ENCODE data around the gene NDUFS6. TPM values are rescaled to one million over a fixed set of nuclear protein-coding genes. Genes with fewer than 3 reads are reported as not detected.

NDUFS6 gene
- total RNA-seq, 6 experiments from 2014 or later: 33.7 to 55.7 (median 46.2) TPM

DNA sequence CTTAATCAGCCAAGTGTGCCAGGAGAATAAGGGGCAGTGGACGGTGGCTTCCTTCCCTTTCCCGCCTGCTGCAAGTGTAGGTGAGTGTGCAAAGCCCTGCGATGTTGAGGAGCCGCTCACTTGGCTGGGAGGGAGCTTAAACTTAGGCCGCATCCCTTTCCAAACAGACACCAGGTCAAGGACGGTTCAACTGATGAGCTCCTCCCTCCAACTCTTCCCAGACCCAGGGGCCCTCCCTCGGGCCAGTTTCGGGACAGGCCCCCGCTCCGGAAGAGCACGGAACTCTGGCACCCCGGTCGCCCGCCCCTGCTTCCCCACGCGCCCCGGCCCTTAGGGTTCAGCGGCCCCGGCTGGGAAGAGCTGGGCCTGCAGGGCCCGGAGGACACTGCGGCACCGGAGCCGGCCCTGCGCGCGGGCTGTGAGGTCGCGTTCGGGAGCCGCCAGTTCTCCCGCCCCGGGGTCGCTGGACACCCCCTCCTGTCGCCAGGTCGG, 2.1 kb upstream of the NDUFS6 start:
- Mint-ChIP-seq H3K4me1 (ENCODE audit: low read depth) (peaks cover 59% of the 10 kb centered on the region), H3K4me3 (peak overlapping the region; percentile 94), H3K36me3 (ENCODE audit: low read depth) (peaks cover 45% of the 10 kb centered on the region), H3K27ac (peak overlapping the region; percentile 94), H3K9me3 (peaks cover 9% of the 10 kb centered on the region; the same call in 1 of the 2 replicates), H3K27me3 (ENCODE audit: insufficient read depth) (no peaks in the 10 kb centered on the region; the same call in 1 of the 2 replicates)
- TF ChIP-seq, protein P1, sequence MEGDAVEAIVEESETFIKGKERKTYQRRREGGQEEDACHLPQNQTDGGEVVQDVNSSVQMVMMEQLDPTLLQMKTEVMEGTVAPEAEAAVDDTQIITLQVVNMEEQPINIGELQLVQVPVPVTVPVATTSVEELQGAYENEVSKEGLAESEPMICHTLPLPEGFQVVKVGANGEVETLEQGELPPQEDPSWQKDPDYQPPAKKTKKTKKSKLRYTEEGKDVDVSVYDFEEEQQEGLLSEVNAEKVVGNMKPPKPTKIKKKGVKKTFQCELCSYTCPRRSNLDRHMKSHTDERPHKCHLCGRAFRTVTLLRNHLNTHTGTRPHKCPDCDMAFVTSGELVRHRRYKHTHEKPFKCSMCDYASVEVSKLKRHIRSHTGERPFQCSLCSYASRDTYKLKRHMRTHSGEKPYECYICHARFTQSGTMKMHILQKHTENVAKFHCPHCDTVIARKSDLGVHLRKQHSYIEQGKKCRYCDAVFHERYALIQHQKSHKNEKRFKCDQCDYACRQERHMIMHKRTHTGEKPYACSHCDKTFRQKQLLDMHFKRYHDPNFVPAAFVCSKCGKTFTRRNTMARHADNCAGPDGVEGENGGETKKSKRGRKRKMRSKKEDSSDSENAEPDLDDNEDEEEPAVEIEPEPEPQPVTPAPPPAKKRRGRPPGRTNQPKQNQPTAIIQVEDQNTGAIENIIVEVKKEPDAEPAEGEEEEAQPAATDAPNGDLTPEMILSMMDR (IDR thresholded peaks at IDR 0.05): no peak
- no peak for DNase-seq

DNA sequence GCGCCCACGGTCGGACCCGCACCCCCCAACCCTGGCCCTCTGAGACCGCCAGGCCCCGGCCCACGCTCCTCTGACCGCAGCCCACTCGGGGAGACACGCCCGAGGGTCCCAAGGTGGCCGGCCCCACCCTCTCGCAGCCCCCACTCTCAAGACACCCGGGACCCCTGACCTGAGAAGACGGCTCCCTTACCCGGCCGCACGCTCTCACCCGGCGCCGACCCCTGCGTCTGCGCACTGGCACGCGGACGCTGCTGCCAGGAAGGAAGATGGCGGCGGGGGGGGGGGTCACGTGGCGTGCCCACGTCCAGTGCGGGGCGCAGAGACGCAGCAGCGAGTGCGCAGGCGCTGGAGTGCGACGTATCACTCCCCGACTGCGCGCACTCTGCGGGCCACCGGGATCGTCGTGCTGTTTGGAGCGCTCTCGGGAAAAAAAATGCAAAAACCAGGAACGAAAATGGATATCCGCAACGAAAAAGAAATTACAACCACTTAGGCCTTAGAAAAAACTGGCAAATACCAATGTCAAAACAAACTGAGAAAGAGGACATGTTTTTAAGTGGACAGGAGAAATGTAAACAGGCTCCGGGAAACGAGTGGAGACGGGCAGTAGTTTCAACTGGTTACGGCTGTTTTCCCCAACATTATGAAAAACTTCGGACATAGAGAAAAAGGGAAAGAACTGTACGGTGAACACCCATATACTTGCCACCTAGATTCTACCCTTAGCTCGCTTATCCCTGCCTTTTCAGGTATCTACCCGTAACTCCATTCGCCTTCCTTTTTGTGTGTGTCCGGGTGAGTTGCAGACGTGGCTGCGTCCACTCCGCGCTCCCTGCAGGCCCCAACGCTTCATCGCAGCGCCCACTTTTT, 1.4 kb upstream of the NDUFS6 start, which contains the start of gene MRPL36:
TSS of gene MRPL36 (minus strand) at position 236 of the 870 bp plus-strand sequence. CDS start 902 bp downstream, outside the sequence.
- H3K36me3 Mint-ChIP-seq (ENCODE audit: low read depth): peaks cover 46% of the 10 kb centered on the region
- H3K4me3 Mint-ChIP-seq: peak within 1 kb of the TSS; percentile 94
- H3K27me3 Mint-ChIP-seq (ENCODE audit: insufficient read depth): no peaks in the 10 kb centered on the region; the same call in 1 of the 2 replicates
- H3K27ac Mint-ChIP-seq: peak within 1 kb of the TSS; percentile 94
- peak; percentile 80 for DNase-seq
- peaks cover 9% of the 10 kb centered on the region; the same call in 1 of the 2 replicates for H3K9me3 Mint-ChIP-seq
- TF ChIP-seq, protein P1 (IDR thresholded peaks at IDR 0.05): no peak
- H3K4me1 Mint-ChIP-seq (ENCODE audit: low read depth): peaks cover 52% of the 10 kb centered on the region

DNA sequence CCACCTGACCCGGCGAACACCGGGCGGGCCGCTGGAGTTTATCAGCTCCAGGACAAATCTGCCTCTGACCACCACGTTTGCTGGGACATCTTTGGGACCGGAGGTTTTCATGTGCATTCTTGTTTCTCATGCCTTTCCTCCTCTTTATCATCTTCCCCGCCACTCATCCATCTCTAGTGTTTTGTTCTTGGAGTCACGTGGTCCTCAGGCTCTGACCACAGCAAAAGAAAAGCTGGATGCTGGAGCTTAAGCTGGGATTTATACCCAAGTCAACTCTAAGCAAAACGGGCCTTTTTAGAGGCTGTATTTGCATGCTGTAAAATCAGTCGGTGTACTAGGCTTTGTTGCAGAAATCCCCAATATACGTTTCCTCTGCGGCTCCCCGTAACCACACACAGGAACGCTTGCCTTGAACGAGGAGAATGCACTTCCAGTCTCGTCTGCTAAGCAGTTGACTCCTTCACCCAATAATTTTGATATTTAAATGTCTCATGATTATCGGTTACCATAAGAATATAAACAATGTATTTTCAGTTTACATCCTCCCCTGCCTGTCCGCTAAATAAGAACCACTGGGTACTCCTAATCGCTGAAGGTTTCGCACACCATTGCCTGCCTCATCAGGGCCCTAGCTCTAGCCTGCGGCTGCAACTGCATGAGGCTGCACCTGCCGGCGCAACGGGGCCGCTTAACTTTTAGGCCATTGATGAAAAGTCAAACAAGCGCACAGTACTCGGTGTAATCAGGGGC, 560 bp upstream of the NDUFS6 start:
- H3K27ac Mint-ChIP-seq: peak overlapping the region; percentile 94
- H3K27me3 Mint-ChIP-seq (ENCODE audit: insufficient read depth): no peaks in the 10 kb centered on the region; the same call in 1 of the 2 replicates
- DNase-seq: no peak
- peaks cover 42% of the 10 kb centered on the region for H3K36me3 Mint-ChIP-seq (ENCODE audit: low read depth)
- TF ChIP-seq, protein P1 (IDR thresholded peaks at IDR 0.05): no peak
- H3K4me3 Mint-ChIP-seq: peak overlapping the region; percentile 94
- peaks cover 9% of the 10 kb centered on the region; the same call in 1 of the 2 replicates for H3K9me3 Mint-ChIP-seq
- H3K4me1 Mint-ChIP-seq (ENCODE audit: low read depth): peaks cover 45% of the 10 kb centered on the region

DNA sequence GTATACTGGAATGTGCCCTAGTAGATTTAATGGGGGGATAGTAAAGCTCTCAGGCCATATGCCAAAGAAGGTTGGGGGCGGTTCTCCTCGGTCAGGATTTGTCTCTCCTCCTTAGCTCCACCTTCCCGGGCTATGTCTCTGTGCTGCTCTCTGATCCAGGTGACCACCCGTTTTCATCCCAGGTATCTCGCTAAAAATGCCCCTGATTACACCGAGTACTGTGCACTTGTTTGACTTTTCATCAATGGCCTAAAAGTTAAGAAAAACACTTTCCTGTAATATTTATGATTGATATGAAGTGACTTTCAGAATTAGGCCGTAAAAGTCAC, 724 bp downstream of the NDUFS6 start:
- H3K36me3 Mint-ChIP-seq (ENCODE audit: low read depth): peaks cover 44% of the 10 kb centered on the region
- peak overlapping the region; percentile 65 for H3K27ac Mint-ChIP-seq
- peaks cover 9% of the 10 kb centered on the region; the same call in 1 of the 2 replicates for H3K9me3 Mint-ChIP-seq
- no peak for DNase-seq
- peaks cover 45% of the 10 kb centered on the region for H3K4me1 Mint-ChIP-seq (ENCODE audit: low read depth)
- no peaks in the 10 kb centered on the region for H3K27me3 Mint-ChIP-seq (ENCODE audit: insufficient read depth)
- TF ChIP-seq, protein P1 (IDR thresholded peaks at IDR 0.05): no peak
- peak overlapping the region; percentile 94 for H3K4me3 Mint-ChIP-seq

DNA sequence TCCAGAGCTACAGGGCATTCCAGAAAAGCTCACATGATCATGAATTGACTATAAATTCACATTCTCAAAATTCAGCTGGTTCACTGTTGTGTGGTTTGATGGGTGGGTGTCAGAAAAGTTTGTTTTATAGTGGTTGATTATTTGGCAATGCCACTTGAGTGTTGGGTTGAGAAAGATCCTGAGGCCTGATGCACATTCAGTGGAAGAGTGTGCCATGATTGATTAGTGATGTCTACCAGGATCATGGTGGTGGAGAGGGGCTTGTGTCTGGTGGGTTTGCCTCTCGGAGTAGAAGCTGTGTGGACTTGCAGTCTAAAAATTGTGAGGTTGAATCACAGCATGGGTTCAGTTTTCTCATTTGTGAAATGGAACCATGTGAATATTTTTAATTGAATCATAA, 2.0 kb downstream of the NDUFS6 start:
- Mint-ChIP-seq H3K4me1 (ENCODE audit: low read depth) (peaks cover 47% of the 10 kb centered on the region), H3K27ac (peak overlapping the region; percentile 19; the same call in 1 of the 2 replicates), H3K36me3 (ENCODE audit: low read depth) (peaks cover 47% of the 10 kb centered on the region), H3K9me3 (peaks cover 9% of the 10 kb centered on the region; the same call in 1 of the 2 replicates), H3K4me3 (peak overlapping the region; percentile 41), H3K27me3 (ENCODE audit: insufficient read depth) (peaks cover 1% of the 10 kb centered on the region; the same call in 1 of the 2 replicates)
- TF ChIP-seq, protein P1 (IDR thresholded peaks at IDR 0.05): no peak
- DNase-seq: no peak

Data from HFFc6 (cell line).